Measurements from ENCODE around the gene STAM. TPM values are rescaled to one million over a fixed set of nuclear protein-coding genes. Genes with fewer than 3 reads are reported as not detected.

Gene STAM
- total RNA-seq, 1 donor from 2014 or later: 43.4 TPM

- Histone ChIP-seq H3K4me1 (ENCODE audit: insufficient read depth, low read length) (no peaks in the 10 kb centered on the region), H4K20me1 (ENCODE audit: insufficient read depth, low read length) (peaks cover 12% of the 10 kb centered on the region), H3K36me3 (ENCODE audit: insufficient read depth, low read length) (peaks cover 14% of the 10 kb centered on the region), H3K9ac (ENCODE audit: low read length) (no peak overlapping the region), H3K79me2 (ENCODE audit: insufficient read depth, low read length) (peaks cover 41% of the 10 kb centered on the region), H3K27me3 (ENCODE audit: insufficient read depth, low read length) (no peaks in the 10 kb centered on the region), H3K4me2 (ENCODE audit: low read length) (no peak overlapping the region), H3K9me3 (ENCODE audit: insufficient read depth, low read depth, low read length) (no peaks in the 10 kb centered on the region), H3K27ac (ENCODE audit: low read depth, low read length) (no peak overlapping the region), H2AFZ (ENCODE audit: low read depth, low read length) (no peak overlapping the region), H3K4me3 (ENCODE audit: insufficient read depth, low read depth, low read length) (no peak overlapping the region)
- Mint-ChIP-seq H3K27me3 (ENCODE audit: low read depth, unreplicated experiment) (no peaks in the 10 kb centered on the region), H3K27ac (ENCODE audit: unreplicated experiment) (no peak overlapping the region), H3K4me3 (ENCODE audit: unreplicated experiment) (no peak overlapping the region), H3K9me3 (ENCODE audit: unreplicated experiment) (no peaks in the 10 kb centered on the region), H3K4me1 (ENCODE audit: low read depth, unreplicated experiment) (no peaks in the 10 kb centered on the region), H3K36me3 (ENCODE audit: low read depth, unreplicated experiment) (peaks cover 3% of the 10 kb centered on the region)
- no peak for FAIRE-seq
- no peak for DNase-seq (ENCODE audit: low read depth)
- TF ChIP-seq CTCF (IDR thresholded peaks at IDR 0.05; ENCODE audit: insufficient read depth, low read depth, low read length) (no peak), EZH2 (IDR thresholded peaks at IDR 0.05; ENCODE audit: insufficient read depth, low read length) (no peak)
These were observed 45.2 kb downstream of the STAM start for GRCh38 chr10:17689137-17689536.

- Histone ChIP-seq H4K20me1 (ENCODE audit: insufficient read depth, low read length) (peaks cover 4% of the 10 kb centered on the region), H3K27me3 (ENCODE audit: insufficient read depth, low read length) (no peaks in the 10 kb centered on the region), H3K9me3 (ENCODE audit: insufficient read depth, low read depth, low read length) (no peaks in the 10 kb centered on the region), H3K27ac (ENCODE audit: low read depth, low read length) (no peak overlapping the region), H3K4me1 (ENCODE audit: insufficient read depth, low read length) (no peaks in the 10 kb centered on the region), H3K4me3 (ENCODE audit: insufficient read depth, low read depth, low read length) (no peak overlapping the region), H2AFZ (ENCODE audit: low read depth, low read length) (no peak overlapping the region), H3K4me2 (ENCODE audit: low read length) (no peak overlapping the region), H3K36me3 (ENCODE audit: insufficient read depth, low read length) (peaks cover 17% of the 10 kb centered on the region), H3K79me2 (ENCODE audit: insufficient read depth, low read length) (peaks cover 7% of the 10 kb centered on the region), H3K9ac (ENCODE audit: low read length) (no peak overlapping the region)
- Mint-ChIP-seq H3K4me3 (ENCODE audit: unreplicated experiment) (no peak overlapping the region), H3K27ac (ENCODE audit: unreplicated experiment) (no peak overlapping the region), H3K4me1 (ENCODE audit: low read depth, unreplicated experiment) (no peaks in the 10 kb centered on the region), H3K36me3 (ENCODE audit: low read depth, unreplicated experiment) (peaks cover 5% of the 10 kb centered on the region), H3K9me3 (ENCODE audit: unreplicated experiment) (no peaks in the 10 kb centered on the region), H3K27me3 (ENCODE audit: low read depth, unreplicated experiment) (no peaks in the 10 kb centered on the region)
- TF ChIP-seq CTCF (IDR thresholded peaks at IDR 0.05; ENCODE audit: insufficient read depth, low read depth, low read length): no peak
- TF ChIP-seq EZH2 (IDR thresholded peaks at IDR 0.05; ENCODE audit: insufficient read depth, low read length): no peak
- DNase-seq (ENCODE audit: low read depth) (no peak), FAIRE-seq (no peak)
These were observed 49.1 kb downstream of the STAM start for GRCh38 chr10:17693009-17693408.

- Histone ChIP-seq H3K36me3 (ENCODE audit: insufficient read depth, low read length) (peaks cover 12% of the 10 kb centered on the region), H3K27me3 (ENCODE audit: insufficient read depth, low read length) (no peaks in the 10 kb centered on the region), H3K27ac (ENCODE audit: low read depth, low read length) (no peak overlapping the region), H3K79me2 (ENCODE audit: insufficient read depth, low read length) (peaks cover 3% of the 10 kb centered on the region), H3K9me3 (ENCODE audit: insufficient read depth, low read depth, low read length) (no peaks in the 10 kb centered on the region), H3K4me1 (ENCODE audit: insufficient read depth, low read length) (no peaks in the 10 kb centered on the region), H3K9ac (ENCODE audit: low read length) (no peak overlapping the region), H4K20me1 (ENCODE audit: insufficient read depth, low read length) (no peaks in the 10 kb centered on the region), H3K4me3 (ENCODE audit: insufficient read depth, low read depth, low read length) (no peak overlapping the region), H3K4me2 (ENCODE audit: low read length) (no peak overlapping the region), H2AFZ (ENCODE audit: low read depth, low read length) (no peak overlapping the region)
- no peaks in the 10 kb centered on the region for H3K4me1 Mint-ChIP-seq (ENCODE audit: low read depth, unreplicated experiment)
- no peaks in the 10 kb centered on the region for H3K9me3 Mint-ChIP-seq (ENCODE audit: unreplicated experiment)
- no peak for DNase-seq (ENCODE audit: low read depth)
- no peaks in the 10 kb centered on the region for H3K27me3 Mint-ChIP-seq (ENCODE audit: low read depth, unreplicated experiment)
- H3K36me3 Mint-ChIP-seq (ENCODE audit: low read depth, unreplicated experiment): peaks cover 14% of the 10 kb centered on the region
- H3K27ac Mint-ChIP-seq (ENCODE audit: unreplicated experiment): no peak overlapping the region
- H3K4me3 Mint-ChIP-seq (ENCODE audit: unreplicated experiment): no peak overlapping the region
- TF ChIP-seq CTCF (IDR thresholded peaks at IDR 0.05; ENCODE audit: insufficient read depth, low read depth, low read length) (no peak), EZH2 (IDR thresholded peaks at IDR 0.05; ENCODE audit: insufficient read depth, low read length) (no peak)
- FAIRE-seq: no peak
These were observed 54.7 kb downstream of the STAM start for GRCh38 chr10:17698696-17699095.
